Endodermal cell (in vitro differentiated cells): ENCODE data around the gene CARNS1. TPM values are rescaled to one million over a fixed set of nuclear protein-coding genes. Genes with fewer than 3 reads are reported as not detected.

Source experiments
- DNase-seq: peaks from one replicate; pipeline ENCODE4 v3.0.0-alpha.2; 2017
- H3K27ac ChIP-seq: 2 replicates; pipeline ENCODE4 v1.5.1; 2013; ENCODE audit warnings: mild to moderate bottlenecking, low read depth, low read length, moderate library complexity
- H3K27me3 ChIP-seq: 2 replicates; pipeline ENCODE4 v1.6.1; 2013; ENCODE audit warnings: mild to moderate bottlenecking, low read length, moderate library complexity; ENCODE audit not compliant: insufficient read depth, control insufficient read depth, poor library complexity, severe bottlenecking
- H3K36me3 ChIP-seq: 2 replicates; pipeline ENCODE4 v1.7.0; 2013; ENCODE audit warnings: mild to moderate bottlenecking, low read length, moderate library complexity; ENCODE audit not compliant: control insufficient read depth, insufficient read depth
- H3K4me1 ChIP-seq: one replicate; pipeline ENCODE4 v1.7.0; 2013; ENCODE audit warnings: low read length; ENCODE audit not compliant: control insufficient read depth, insufficient read depth
- H3K4me3 ChIP-seq: 2 replicates; pipeline ENCODE4 v1.5.1; 2013; ENCODE audit warnings: mild to moderate bottlenecking, low read length, moderate library complexity
- H3K9ac ChIP-seq: 2 replicates; pipeline ENCODE4 v1.6.1; 2013; ENCODE audit warnings: mild to moderate bottlenecking, low read length, moderate library complexity; ENCODE audit not compliant: poor library complexity, severe bottlenecking; ENCODE audit errors: extremely low read depth
- H3K9me3 ChIP-seq: 2 replicates; pipeline ENCODE4 v1.6.1; 2013; ENCODE audit warnings: mild to moderate bottlenecking, low read length, moderate library complexity; ENCODE audit not compliant: control insufficient read depth
- H3K27ac Mint-ChIP-seq: 2 replicates; pipeline ENCODE4 v1.8.0; 2020; ENCODE audit warnings: mixed read lengths
- H3K27me3 Mint-ChIP-seq: 2 replicates; pipeline ENCODE4 v1.8.0; 2021; ENCODE audit warnings: mild to moderate bottlenecking, mixed read lengths; ENCODE audit not compliant: insufficient read depth
- H3K36me3 Mint-ChIP-seq: 2 replicates; pipeline ENCODE4 v1.8.0; 2020; ENCODE audit warnings: low read depth, mixed read lengths
- H3K4me1 Mint-ChIP-seq: 2 replicates; pipeline ENCODE4 v1.8.0; 2020; ENCODE audit warnings: mixed read lengths
- H3K4me3 Mint-ChIP-seq: 2 replicates; pipeline ENCODE4 v1.8.0; 2020; ENCODE audit warnings: mild to moderate bottlenecking, moderate library complexity, mixed read lengths
- H3K9me3 Mint-ChIP-seq: 2 replicates; pipeline ENCODE4 v1.8.0; 2020; ENCODE audit warnings: mild to moderate bottlenecking, mixed read lengths
- CTCF ChIP-seq: fragments of 200-600 bp; sonication (generic); conservative IDR thresholded peaks from 2 replicates; pipeline ENCODE4 v1.5.0; 2021; ENCODE audit warnings: antibody characterized with exemption, mild to moderate bottlenecking
- WGBS, 2 experiments: methylation state at CpG; one replicate each; pipeline versions ENCODE4 v1.1.5 to v1.1.7; 2013; ENCODE audit warnings: missing lambda C conversion rate in 2 of 2, mixed read lengths in 1 of 2; ENCODE audit not compliant: insufficient coverage in 1 of 2, insufficient read length in 1 of 2; 5-methylcytosine and 5-hydroxymethylcytosine counted together
- total RNA-seq, 2 donors: library from RNA; stranded (reverse); fragmentation: NEBNext Ultra II Directional in 1 of 2; extraction: Animal tissue kit (Norgen Biotek cat#: 25700) in 1 of 2; gene quantifications; 2 replicates in 1 of 2; 3 replicates in 1 of 2; pipeline ENCODE4 v1.2.1, GENCODE V29; 2021

CARNS1 gene
- total RNA-seq, 2 donors from 2014 or later, result 1.6 to 2.2 TPM

GRCh38 chr11:67456068-67456705 lies 40.7 kb downstream of the CARNS1 start:
- H3K4me1 ChIP-seq, result no peaks in the 10 kb centered on the region
- WGBS, 2 experiments, result 94 to 95% methylated on average over 11 to 25 of the region's 25 CpGs
- Mint-ChIP-seq H3K4me1 (no peaks in the 10 kb centered on the region), H3K27ac (no peak overlapping the region), H3K9me3 (no peaks in the 10 kb centered on the region), H3K36me3 (no peaks in the 10 kb centered on the region), H3K27me3 (peaks cover 8% of the 10 kb centered on the region), H3K4me3 (no peak overlapping the region)
- H3K9me3 ChIP-seq, result no peaks in the 10 kb centered on the region
- H3K9ac ChIP-seq, result no peak overlapping the region
- H3K36me3 ChIP-seq, result no peaks in the 10 kb centered on the region
- no peaks in the 10 kb centered on the region for H3K27me3 ChIP-seq
- no peak overlapping the region for H3K27ac ChIP-seq
- no peak overlapping the region for H3K4me3 ChIP-seq
- no peak for TF ChIP-seq CTCF
- DNase-seq, result no peak

- Histone ChIP-seq H3K27ac (no peak overlapping the region), H3K27me3 (no peaks in the 10 kb centered on the region), H3K4me1 (no peaks in the 10 kb centered on the region), H3K9me3 (no peaks in the 10 kb centered on the region), H3K9ac (no peak overlapping the region), H3K36me3 (no peaks in the 10 kb centered on the region), H3K4me3 (no peak overlapping the region)
- Mint-ChIP-seq H3K4me3 (no peak overlapping the region), H3K36me3 (no peaks in the 10 kb centered on the region), H3K4me1 (no peaks in the 10 kb centered on the region), H3K27me3 (peaks cover 8% of the 10 kb centered on the region), H3K9me3 (no peaks in the 10 kb centered on the region), H3K27ac (no peak overlapping the region)
- no peak for DNase-seq
- TF ChIP-seq CTCF, result no peak
- WGBS, 2 experiments, result 87 to 93% methylated on average over 9 to 12 of the region's 12 CpGs
These were observed 42.0 kb downstream of the CARNS1 start for GRCh38 chr11:67457453-67457852.

- Histone ChIP-seq H3K4me3 (no peak overlapping the region), H3K27ac (no peak overlapping the region), H3K27me3 (no peaks in the 10 kb centered on the region), H3K4me1 (no peaks in the 10 kb centered on the region), H3K9me3 (no peaks in the 10 kb centered on the region), H3K36me3 (no peaks in the 10 kb centered on the region), H3K9ac (no peak overlapping the region)
- H3K27ac Mint-ChIP-seq, result no peak overlapping the region
- WGBS, 2 experiments, result 94 to 96% methylated on average over 15 to 19 of the region's 19 CpGs
- no peaks in the 10 kb centered on the region for H3K36me3 Mint-ChIP-seq
- peaks cover 8% of the 10 kb centered on the region for H3K27me3 Mint-ChIP-seq
- H3K4me1 Mint-ChIP-seq, result no peaks in the 10 kb centered on the region
- TF ChIP-seq CTCF, result no peak
- no peaks in the 10 kb centered on the region for H3K9me3 Mint-ChIP-seq
- no peak for DNase-seq
- no peak overlapping the region for H3K4me3 Mint-ChIP-seq
These were observed 42.8 kb downstream of the CARNS1 start for GRCh38 chr11:67458266-67458665.
